HCT116 (cell line): ENCODE measurements around the gene ZNF429. TPM values are rescaled to one million over a fixed set of nuclear protein-coding genes. Genes with fewer than 3 reads are reported as not detected.

ENCODE experiments used
- ATAC-seq: fragments of 200-7000 bp; cut with Tn5 transposase; 2 replicates; pipeline ENCODE4 v1.9.1; 2020; ENCODE audit warnings: mild to moderate bottlenecking, moderate library complexity
- BruUV-seq: library from RNA; stranded (reverse); fragments of 400-500 nt; replicated peaks from 2 replicates; lab custom pipeline; 2021; lab: Mats Ljungman, UMichigan
- CTCF ChIA-PET: fragments of 300-600 bp; sonication (Branson Sonifier 250); formaldehyde crosslinking; loops from one replicate; lab custom pipeline; 2021; ENCODE audit warnings: antibody characterized with exemption; lab: Charles Lee
- POLR2A ChIA-PET: fragments of 300-600, 350-600 bp; sonication (Branson Sonifier 250); formaldehyde crosslinking; loops from one replicate; lab custom pipeline; 2021; ENCODE audit warnings: antibody characterized with exemption; lab: Charles Lee
- RAD21 ChIA-PET, 2 experiments: fragments of 300-600 bp; sonication (Branson Sonifier 250); formaldehyde crosslinking; loops; one replicate each; lab custom pipeline; 2023; ENCODE audit warnings: low total read pairs in 2 of 2; ENCODE audit not compliant: uncharacterized antibody in 2 of 2, unreplicated experiment in 2 of 2, low non-redundant PET in 1 of 2; lab: Charles Lee
- DNase-seq: peaks from one replicate; pipeline ENCODE4 v3.0.0-alpha.2; 2010; ENCODE audit warnings: low read depth, low spot score
- H2AFZ ChIP-seq: fragments of 200-600 bp; shearing (Covaris generic), sonication (generic); 2 replicates; pipeline ENCODE4 v1.6.1; 2017; ENCODE audit warnings: low read depth, mixed run types, mixed read lengths, antibody characterized with exemption, low read length; ENCODE audit not compliant: poor library complexity, severe bottlenecking
- H3K27ac ChIP-seq: 2 replicates; pipeline ENCODE4 v1.5.1; 2012; ENCODE audit warnings: low read depth, low read length
- H3K27me3 ChIP-seq: fragments of 200-600 bp; sonication (generic); 2 replicates; pipeline ENCODE4 v1.6.1; 2016; ENCODE audit warnings: mixed run types, low read length, mixed read lengths; ENCODE audit not compliant: insufficient read depth
- H3K36me3 ChIP-seq, 2 experiments: fragments of 200-500 bp in 1 of 2; fragments of 200-600 bp in 1 of 2; sonication (Bioruptor generic) in 1 of 2; sonication (generic) in 1 of 2; 2 replicates each; pipeline versions ENCODE4 v1.5.1 to v1.6.1; 2014 to 2016; ENCODE audit warnings: low read length in 2 of 2, inconsistent platforms in 1 of 2, mixed read lengths in 1 of 2, mixed run types in 1 of 2; ENCODE audit not compliant: insufficient read depth in 2 of 2, control insufficient read depth in 1 of 2
- H3K4me1 ChIP-seq, 2 experiments: fragments of 200-600 bp in 1 of 2; sonication (generic) in 1 of 2; 2 replicates each; pipeline versions ENCODE4 v1.5.1 to v1.6.1; 2012 to 2017; ENCODE audit warnings: low read length in 2 of 2, inconsistent platforms in 1 of 2, mild to moderate bottlenecking in 1 of 2, mixed read lengths in 1 of 2, mixed run types in 1 of 2, moderate library complexity in 1 of 2; ENCODE audit not compliant: insufficient read depth in 2 of 2, control insufficient read depth in 1 of 2
- H3K4me2 ChIP-seq: fragments of 200-600 bp; sonication (generic); 2 replicates; pipeline ENCODE4 v1.6.1; 2017; ENCODE audit warnings: mixed run types, low read length, mixed read lengths
- H3K4me3 ChIP-seq, 2 experiments: fragments of 200-600 bp in 1 of 2; sonication (generic) in 1 of 2; replicated peaks in 1 of 2; 2 replicates each; pipeline ENCODE4 v1.5.1; 2011 to 2016; ENCODE audit warnings: low read length in 2 of 2, control low read depth in 1 of 2, low read depth in 1 of 2, mild to moderate bottlenecking in 1 of 2, mixed read lengths in 1 of 2, mixed run types in 1 of 2
- H3K79me2 ChIP-seq: fragments of 200-600 bp; sonication (generic); 2 replicates; pipeline ENCODE4 v1.6.1; 2017; ENCODE audit warnings: mild to moderate bottlenecking, mixed run types, low read length, moderate library complexity, mixed read lengths; ENCODE audit not compliant: insufficient read depth
- H3K9ac ChIP-seq: fragments of 200-600 bp; sonication (generic); 2 replicates; pipeline ENCODE4 v1.6.1; 2016; ENCODE audit warnings: low read length, mixed read lengths
- H3K9me2 ChIP-seq: fragments of 200-600 bp; sonication (generic), shearing (Covaris generic); 2 replicates; pipeline ENCODE4 v1.6.1; 2017; ENCODE audit warnings: mixed run types, mild to moderate bottlenecking, moderate library complexity; ENCODE audit not compliant: insufficient read depth
- H3K9me3 ChIP-seq, 2 experiments: fragments of 200-500 bp in 1 of 2; fragments of 200-600 bp in 1 of 2; sonication (Bioruptor generic) in 1 of 2; sonication (generic) in 1 of 2; 2 replicates each; pipeline ENCODE4 v1.6.1; 2014 to 2017; ENCODE audit warnings: low read length in 2 of 2, mixed read lengths in 2 of 2, inconsistent platforms in 1 of 2, low read depth in 1 of 2, mild to moderate bottlenecking in 1 of 2, mixed run types in 1 of 2, moderate library complexity in 1 of 2; ENCODE audit not compliant: control insufficient read depth in 1 of 2, insufficient read depth in 1 of 2
- H4K20me1 ChIP-seq: fragments of 200-600 bp; sonication (generic), shearing (Covaris generic); 2 replicates; pipeline ENCODE4 v1.6.1; 2017; ENCODE audit warnings: mixed run types, mild to moderate bottlenecking, moderate library complexity; ENCODE audit not compliant: insufficient read depth
- ATF3 ChIP-seq: IDR thresholded peaks from 2 replicates; pipeline ENCODE4 v1.6.1; 2012
- CBX3 ChIP-seq: IDR thresholded peaks from 2 replicates; pipeline ENCODE4 v1.6.1; 2012; ENCODE audit warnings: low read depth
- CEBPB ChIP-seq: IDR thresholded peaks from 2 replicates; pipeline ENCODE4 v1.6.1; 2012; ENCODE audit warnings: low read depth
- CTCF ChIP-seq, 3 experiments: fragments of 200-600 bp in 1 of 3; sonication (generic) in 1 of 3; IDR thresholded peaks in 2 of 3; conservative IDR thresholded peaks in 1 of 3; 2 replicates each; pipeline ENCODE4 v1.5.1; 2012 to 2017; ENCODE audit warnings: low read depth in 2 of 3, low read length in 2 of 3, antibody characterized with exemption in 1 of 3, borderline replicate concordance in 1 of 3, control low read depth in 1 of 3, mild to moderate bottlenecking in 1 of 3, mixed read lengths in 1 of 3, mixed run types in 1 of 3, moderate library complexity in 1 of 3; ENCODE audit not compliant: insufficient read depth in 1 of 3
- EGR1 ChIP-seq: IDR thresholded peaks from 2 replicates; pipeline ENCODE4 v1.6.1; 2012; ENCODE audit warnings: low read depth
- ELF1 ChIP-seq: IDR thresholded peaks from 2 replicates; pipeline ENCODE4 v1.6.1; 2012; ENCODE audit warnings: low read depth, borderline replicate concordance
- EZH2 ChIP-seq: fragments of 200-600 bp; sonication (generic); IDR thresholded peaks from 2 replicates; pipeline ENCODE4 v1.6.1; 2017; ENCODE audit warnings: antibody characterized with exemption, mixed run types
- JUND ChIP-seq: IDR thresholded peaks from 2 replicates; pipeline ENCODE4 v1.6.1; 2012
- MAX ChIP-seq: IDR thresholded peaks from 2 replicates; pipeline ENCODE4 v1.6.1; 2012
- POLR2A ChIP-seq: IDR thresholded peaks from 2 replicates; pipeline ENCODE4 v1.7.0; 2011; ENCODE audit warnings: borderline replicate concordance; ENCODE audit not compliant: insufficient read depth, insufficient read length; ENCODE audit errors: extremely low read depth
- POLR2AphosphoS5 ChIP-seq: IDR thresholded peaks from 2 replicates; pipeline ENCODE4 v1.6.1; 2011; ENCODE audit warnings: mild to moderate bottlenecking, low read depth, low read length, moderate library complexity
- RAD21 ChIP-seq: IDR thresholded peaks from 2 replicates; pipeline ENCODE4 v1.6.1; 2012; ENCODE audit warnings: low read depth, mild to moderate bottlenecking
- SIN3A ChIP-seq: IDR thresholded peaks from 2 replicates; pipeline ENCODE4 v1.6.1; 2012; ENCODE audit warnings: low read depth
- SP1 ChIP-seq: IDR thresholded peaks from 2 replicates; pipeline ENCODE4 v1.6.1; 2012; ENCODE audit warnings: low read depth
- SRF ChIP-seq: IDR thresholded peaks from 2 replicates; pipeline ENCODE4 v1.6.1; 2012; ENCODE audit warnings: low read depth
- TCF7L2 ChIP-seq: IDR thresholded peaks from 2 replicates; pipeline ENCODE4 v1.7.0; 2011; ENCODE audit warnings: borderline replicate concordance, inconsistent platforms; ENCODE audit not compliant: insufficient read depth, insufficient read length; ENCODE audit errors: extremely low read depth
- YY1 ChIP-seq: IDR thresholded peaks from 2 replicates; pipeline ENCODE4 v1.6.1; 2011; ENCODE audit warnings: low read length, low read depth, moderate library complexity, mild to moderate bottlenecking; ENCODE audit not compliant: insufficient replicate concordance; ENCODE audit errors: extremely low read depth
- ZBTB33 ChIP-seq: IDR thresholded peaks from 2 replicates; pipeline ENCODE4 v1.6.1; 2011; ENCODE audit warnings: mild to moderate bottlenecking, low read length, moderate library complexity; ENCODE audit not compliant: insufficient replicate concordance; ENCODE audit errors: extremely low read depth
- ZFX ChIP-seq: fragments of 450-650 bp; IDR thresholded peaks from 2 replicates; pipeline ENCODE4 v1.6.1; 2017
- intact Hi-C: fragments of 100-400 bp; cut with micrococcal nuclease; formaldehyde crosslinking; loops from 2 replicates; pipeline ENCODE4 v1.10.0; 2022
- total RNA-seq: library from RNA; stranded (reverse); gene quantifications from one replicate; pipeline ENCODE4 v1.2.1, GENCODE V29; 2021; ENCODE audit not compliant: unreplicated experiment

The ZNF429 gene
- total RNA-seq, 1 experiment from 2014 or later: 0.42 TPM

- ChIA-PET CTCF (no interaction called here), POLR2A (no interaction called here), RAD21 (no interaction called here)
- no peak overlapping the region for H3K4me2 ChIP-seq
- H3K27me3 ChIP-seq: no peaks in the 10 kb centered on the region
- DNase-seq (no peak), ATAC-seq (no peak)
- no peaks in the 10 kb centered on the region for H4K20me1 ChIP-seq
- H3K9me2 ChIP-seq: no peaks in the 10 kb centered on the region
- H3K36me3 ChIP-seq: no peaks in the 10 kb centered on the region
- H3K9me3 ChIP-seq: peaks cover 0 to 9% of the 10 kb centered on the region in 2 experiments; a peak in 2 of 4 replicates
- intact Hi-C loops: no loop called here
- no peaks in the 10 kb centered on the region for H3K4me1 ChIP-seq
- no peak overlapping the region for H3K27ac ChIP-seq
- no peaks in the 10 kb centered on the region for H3K79me2 ChIP-seq
- no TSS peak for BruUV-seq
- H3K9ac ChIP-seq: no peak overlapping the region
- no peak overlapping the region for H2AFZ ChIP-seq
- no peak overlapping the region for H3K4me3 ChIP-seq
- TF ChIP-seq CBX3 (no peak), JUND (no peak), TCF7L2 (no peak), POLR2A (no peak), ATF3 (no peak), CEBPB (no peak), ELF1 (no peak), ZBTB33 (no peak), ZFX (no peak), EZH2 (no peak), CTCF (IDR thresholded peaks at IDR 0.05 in 2 of 3, conservative IDR thresholded peaks at IDR 0.05 in 1 of 3; ENCODE audit: borderline replicate concordance in 1 of 3, insufficient read depth in 1 of 3, low read depth in 2 of 3, low read length in 2 of 3) (no peak), YY1 (no peak), SP1 (no peak), SIN3A (no peak), POLR2AphosphoS5 (no peak), EGR1 (no peak), MAX (no peak), RAD21 (no peak), SRF (no peak)
- TF ChIP-seq, all 23 proteins: peak for 0
Measured at GRCh38 chr19:21472507-21472906, 32.9 kb upstream of the ZNF429 start.
